EH (cell line): Measurements from ENCODE around the gene KLHL6.
"Not testable (repeated sequence)": the region's sequence is repeated elsewhere in the genome, so short reads cannot be mapped to it uniquely, and the experiment has no call there.

Experiments used
- DNase-seq: peaks from one replicate; pipeline ENCODE4 v3.0.0-alpha.2; 2015; ENCODE audit warnings: low read depth

The KLHL6 gene

GRCh38 chr3:183447206-183448001 is 108.1 kb downstream of the KLHL6 start:
- peak; percentile 87 for DNase-seq

GRCh38 chr3:183446838-183447205 is 108.7 kb downstream of the KLHL6 start:
- DNase-seq: no peak

GRCh38 chr3:183444748-183445147 is 110.8 kb downstream of the KLHL6 start:
- DNase-seq: no peak

- no peak for DNase-seq
Observed at GRCh38 chr3:183443395-183444385, 111.8 kb downstream of the KLHL6 start.

GRCh38 chr3:183442994-183443393 is 112.5 kb downstream of the KLHL6 start:
- DNase-seq: no peak

- not testable (repeated sequence) for DNase-seq
Observed at GRCh38 chr3:183440521-183440920, 115.0 kb downstream of the KLHL6 start.

- no peak for DNase-seq
Observed at GRCh38 chr3:183439515-183439914, 116.0 kb downstream of the KLHL6 start.

GRCh38 chr3:183438735-183439134 is 116.8 kb downstream of the KLHL6 start:
- no peak for DNase-seq

- DNase-seq: no peak
Observed at GRCh38 chr3:183437666-183438564, 117.6 kb downstream of the KLHL6 start.
